ENCODE data around the gene NRXN2. TPM values are rescaled to one million over a fixed set of nuclear protein-coding genes. Genes with fewer than 3 reads are reported as not detected.

NRXN2 gene
- total and polyA plus RNA-seq, 9 donors = 11.8 to 41.8 (median 30.5) TPM

DNA sequence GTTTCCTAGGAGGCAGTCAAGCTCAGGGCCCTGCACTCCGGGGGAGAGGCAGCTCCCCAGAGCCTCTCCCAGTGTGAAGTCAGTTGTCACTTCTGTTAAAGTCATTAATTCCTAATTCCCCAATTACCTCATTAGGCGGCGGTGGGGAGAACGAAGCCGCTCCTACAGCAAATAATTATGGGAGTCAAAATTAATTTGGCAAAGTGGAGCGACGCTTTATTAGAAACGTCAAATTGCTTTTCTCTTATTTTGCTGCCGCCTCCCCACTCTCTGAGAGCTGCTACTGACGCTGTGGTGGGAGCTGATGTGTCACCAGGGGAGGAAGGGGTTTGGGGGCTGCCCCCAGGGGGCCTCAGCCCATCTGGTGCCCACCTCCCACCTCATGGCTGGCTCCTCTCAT is 90.3 kb downstream of the NRXN2 start:
- no peak for DNase-seq
- Histone ChIP-seq H3K27ac (ENCODE audit: low read length) (no peak overlapping the region), H3K27me3 (ENCODE audit: control insufficient read depth, insufficient read depth, low read length) (peaks cover 11% of the 10 kb centered on the region), H3K4me1 (ENCODE audit: control insufficient read depth, insufficient read depth, low read length) (peaks cover 17% of the 10 kb centered on the region), H3K4me3 (ENCODE audit: low read length) (no peak overlapping the region), H3K36me3 (ENCODE audit: control insufficient read depth, insufficient read depth, low read length) (peaks cover 23% of the 10 kb centered on the region), H3K9me3 (replicated peaks; ENCODE audit: control insufficient read depth, low read depth, low read length) (no peaks in the 10 kb centered on the region)
- WGBS (ENCODE audit: insufficient coverage) = no CpG with 5 or more reads among the region's 10 CpGs

DNA sequence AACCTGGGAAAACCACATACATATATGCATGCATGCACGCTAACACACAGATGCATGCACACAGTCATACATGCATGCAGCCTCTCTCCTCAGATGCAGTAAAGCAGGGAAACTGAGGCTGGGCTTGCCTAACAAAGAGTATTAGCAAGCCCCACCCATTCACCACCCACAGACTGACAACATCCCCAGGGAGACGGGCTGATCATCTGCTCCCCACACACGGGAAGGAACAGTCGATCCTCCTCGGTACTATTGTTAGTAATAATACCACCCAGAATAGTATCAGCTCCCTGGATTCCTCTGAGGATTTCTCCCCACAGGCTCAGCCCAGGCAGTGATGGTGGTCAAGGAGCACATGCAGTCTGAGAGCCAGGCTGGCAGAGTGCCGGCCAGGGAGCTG is 90.8 kb downstream of the NRXN2 start:
- peaks cover 7% of the 10 kb centered on the region for H3K27me3 ChIP-seq (ENCODE audit: control insufficient read depth, insufficient read depth, low read length)
- 76% methylated on average over 2 of the region's 6 CpGs for WGBS (ENCODE audit: insufficient coverage)
- peaks cover 13% of the 10 kb centered on the region for H3K4me1 ChIP-seq (ENCODE audit: control insufficient read depth, insufficient read depth, low read length)
- H3K36me3 ChIP-seq (ENCODE audit: control insufficient read depth, insufficient read depth, low read length) = peaks cover 23% of the 10 kb centered on the region
- DNase-seq = no peak
- H3K4me3 ChIP-seq (ENCODE audit: low read length) = no peak overlapping the region
- H3K9me3 ChIP-seq (replicated peaks; ENCODE audit: control insufficient read depth, low read depth, low read length) = no peaks in the 10 kb centered on the region
- H3K27ac ChIP-seq (ENCODE audit: low read length) = no peak overlapping the region

DNA sequence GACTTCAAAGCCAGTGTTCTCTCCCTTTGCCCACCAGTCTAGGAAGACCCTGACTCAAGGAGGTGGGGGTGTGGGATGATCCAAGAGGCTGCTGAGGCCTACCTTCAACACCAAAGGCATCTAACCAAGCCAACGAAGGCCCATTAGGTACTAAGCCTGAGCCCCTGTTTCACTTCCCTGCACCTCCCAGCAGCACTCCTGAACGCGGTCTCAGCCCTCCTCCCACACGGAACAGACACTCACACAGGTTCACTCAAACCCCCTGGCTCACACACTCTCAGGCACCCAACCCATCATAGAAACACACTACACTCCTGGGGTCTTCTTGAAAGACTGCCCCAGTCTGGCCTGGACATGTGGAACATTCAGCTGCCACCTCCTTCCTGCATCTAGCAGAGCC is 91.3 kb downstream of the NRXN2 start:
- no peak overlapping the region for H3K4me3 ChIP-seq (ENCODE audit: low read length)
- WGBS (ENCODE audit: insufficient coverage) = 90% methylated on average over 3 of the region's 4 CpGs
- no peak for DNase-seq

DNA sequence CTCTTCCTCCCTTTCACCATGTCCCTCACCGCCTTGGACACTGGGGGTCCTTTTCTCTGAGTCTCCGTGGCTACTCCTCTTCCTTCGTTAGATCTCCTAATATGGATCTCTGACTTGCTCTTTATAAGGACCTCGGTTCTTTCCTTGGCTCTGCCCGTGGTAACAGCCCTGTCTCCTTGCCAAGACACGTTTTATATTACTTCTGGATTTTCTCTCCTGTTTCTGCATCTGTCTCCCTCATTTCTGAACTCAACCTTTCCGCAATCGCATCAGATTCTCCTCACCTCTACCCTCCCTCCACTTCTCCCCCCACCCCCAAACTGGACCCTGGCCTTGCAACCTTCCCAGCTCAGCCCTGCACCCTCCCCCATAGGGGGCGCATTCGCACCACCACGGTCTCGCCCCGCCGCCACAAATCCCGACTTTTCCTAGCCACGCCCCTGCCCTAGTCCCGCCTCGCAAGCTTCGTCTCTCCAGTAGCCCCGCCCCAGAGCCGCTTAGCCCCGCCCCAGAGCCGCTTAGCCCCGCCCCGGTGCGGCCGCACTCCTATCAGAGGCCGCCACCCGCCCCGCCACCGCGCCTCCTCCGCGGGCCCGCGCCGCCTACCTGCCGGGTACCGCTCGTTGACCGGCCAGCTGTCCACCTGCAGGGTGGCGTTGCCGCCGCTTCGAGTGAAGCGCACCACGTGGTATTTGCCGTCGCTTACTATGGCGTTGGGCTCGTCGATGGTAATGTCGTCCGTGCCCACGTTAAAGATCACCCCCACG is 93.0 kb downstream of the NRXN2 start:
- Histone ChIP-seq H3K9me3 (replicated peaks; ENCODE audit: control insufficient read depth, low read depth, low read length) (no peaks in the 10 kb centered on the region), H3K27me3 (ENCODE audit: control insufficient read depth, insufficient read depth, low read length) (peaks cover 6% of the 10 kb centered on the region), H3K4me1 (ENCODE audit: control insufficient read depth, insufficient read depth, low read length) (peaks cover 5% of the 10 kb centered on the region), H3K36me3 (ENCODE audit: control insufficient read depth, insufficient read depth, low read length) (peaks cover 37% of the 10 kb centered on the region), H3K27ac (ENCODE audit: low read length) (no peak overlapping the region), H3K4me3 (ENCODE audit: low read length) (no peak overlapping the region)
- no peak for DNase-seq
- WGBS (ENCODE audit: insufficient coverage) = 33% methylated on average over 56 of the region's 56 CpGs

More for the DNA sequence above, 91.3 kb downstream of the NRXN2 start:
- peaks cover 7% of the 10 kb centered on the region for H3K4me1 ChIP-seq (ENCODE audit: control insufficient read depth, insufficient read depth, low read length)
- H3K9me3 ChIP-seq (replicated peaks; ENCODE audit: control insufficient read depth, low read depth, low read length) = no peaks in the 10 kb centered on the region
- H3K36me3 ChIP-seq (ENCODE audit: control insufficient read depth, insufficient read depth, low read length) = peaks cover 23% of the 10 kb centered on the region
- H3K27me3 ChIP-seq (ENCODE audit: control insufficient read depth, insufficient read depth, low read length) = peaks cover 6% of the 10 kb centered on the region
- no peak overlapping the region for H3K27ac ChIP-seq (ENCODE audit: low read length)

DNA sequence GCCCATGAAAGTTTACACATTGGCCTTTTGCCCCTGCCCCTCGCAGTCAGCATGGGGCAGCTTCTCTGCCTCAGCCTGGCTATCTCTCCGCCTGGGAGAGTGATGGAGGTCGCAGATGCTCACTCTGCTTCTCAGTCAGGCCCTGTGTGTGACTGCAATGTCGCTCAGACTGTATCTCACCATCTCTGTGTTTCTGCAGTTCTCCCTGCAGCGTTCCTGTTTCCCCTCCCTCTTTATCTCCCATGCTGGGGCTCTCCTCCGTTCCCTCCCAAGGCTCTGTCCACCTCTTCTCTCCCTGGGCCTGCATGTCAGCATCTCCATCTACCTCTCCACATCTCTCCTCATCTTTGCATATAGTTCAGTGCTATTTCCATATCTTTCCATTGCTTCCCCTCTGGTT is 93.9 kb downstream of the NRXN2 start:
- 78% methylated on average over 6 of the region's 6 CpGs for WGBS (ENCODE audit: insufficient coverage)
- H3K9me3 ChIP-seq (replicated peaks; ENCODE audit: control insufficient read depth, low read depth, low read length) = no peaks in the 10 kb centered on the region
- H3K27me3 ChIP-seq (ENCODE audit: control insufficient read depth, insufficient read depth, low read length) = peaks cover 6% of the 10 kb centered on the region
- peaks cover 32% of the 10 kb centered on the region for H3K36me3 ChIP-seq (ENCODE audit: control insufficient read depth, insufficient read depth, low read length)
- no peak overlapping the region for H3K4me3 ChIP-seq (ENCODE audit: low read length)
- peaks cover 5% of the 10 kb centered on the region for H3K4me1 ChIP-seq (ENCODE audit: control insufficient read depth, insufficient read depth, low read length)
- no peak for DNase-seq
- H3K27ac ChIP-seq (ENCODE audit: low read length) = no peak overlapping the region

DNA sequence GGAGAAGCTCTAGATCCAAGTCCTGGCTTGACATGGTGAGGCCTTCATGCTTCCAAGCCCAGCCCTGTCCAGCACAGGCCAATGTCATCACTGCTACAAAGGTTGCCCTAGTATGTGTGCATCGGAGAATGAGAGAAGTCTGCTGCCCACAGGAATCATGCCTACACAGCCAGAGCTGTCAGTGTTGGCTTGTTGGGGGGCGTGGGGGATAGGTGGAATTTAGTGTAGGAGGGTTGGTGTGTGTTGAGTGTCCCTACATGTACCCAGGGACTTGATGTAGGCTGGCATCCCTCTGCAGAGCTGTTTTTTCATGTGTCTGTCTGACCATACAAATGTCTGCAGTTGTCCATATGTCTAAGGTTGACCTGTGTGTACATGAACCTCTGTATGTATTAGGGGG is 94.4 kb downstream of the NRXN2 start:
- H3K36me3 ChIP-seq (ENCODE audit: control insufficient read depth, insufficient read depth, low read length) = peaks cover 28% of the 10 kb centered on the region
- no peak overlapping the region for H3K4me3 ChIP-seq (ENCODE audit: low read length)
- H3K9me3 ChIP-seq (replicated peaks; ENCODE audit: control insufficient read depth, low read depth, low read length) = no peaks in the 10 kb centered on the region
- H3K4me1 ChIP-seq (ENCODE audit: control insufficient read depth, insufficient read depth, low read length) = peaks cover 6% of the 10 kb centered on the region
- H3K27me3 ChIP-seq (ENCODE audit: control insufficient read depth, insufficient read depth, low read length) = peaks cover 6% of the 10 kb centered on the region
- H3K27ac ChIP-seq (ENCODE audit: low read length) = no peak overlapping the region
- WGBS (ENCODE audit: insufficient coverage) = 80% methylated on average over 1 of the region's 2 CpGs
- no peak for DNase-seq

DNA sequence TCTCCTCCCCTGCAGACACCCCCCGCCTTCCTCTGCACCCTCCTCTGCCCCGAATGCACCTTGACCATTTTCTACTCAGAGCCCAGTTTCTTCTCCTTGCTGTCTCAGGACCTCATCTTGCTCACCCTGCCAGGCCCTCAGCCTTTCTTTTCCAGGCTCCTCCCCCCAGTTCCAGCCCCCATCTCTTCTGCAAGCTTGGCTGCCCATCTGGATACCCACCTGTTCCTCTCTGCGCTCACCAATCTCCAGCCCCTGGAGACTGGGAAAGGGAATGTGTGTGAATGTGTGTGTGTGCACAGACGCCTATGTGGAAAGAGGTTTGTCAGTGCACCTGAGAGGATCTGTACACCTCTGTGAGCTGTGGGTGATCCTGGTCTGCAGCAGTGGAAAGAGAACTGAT is 95.6 kb downstream of the NRXN2 start:
- Histone ChIP-seq H3K27me3 (ENCODE audit: control insufficient read depth, insufficient read depth, low read length) (peaks cover 6% of the 10 kb centered on the region), H3K36me3 (ENCODE audit: control insufficient read depth, insufficient read depth, low read length) (peaks cover 27% of the 10 kb centered on the region), H3K4me1 (ENCODE audit: control insufficient read depth, insufficient read depth, low read length) (peaks cover 10% of the 10 kb centered on the region), H3K4me3 (ENCODE audit: low read length) (no peak overlapping the region), H3K9me3 (replicated peaks; ENCODE audit: control insufficient read depth, low read depth, low read length) (no peaks in the 10 kb centered on the region), H3K27ac (ENCODE audit: low read length) (no peak overlapping the region)
- 88% methylated on average over 1 of the region's 4 CpGs for WGBS (ENCODE audit: insufficient coverage)
- no peak for DNase-seq

DNA sequence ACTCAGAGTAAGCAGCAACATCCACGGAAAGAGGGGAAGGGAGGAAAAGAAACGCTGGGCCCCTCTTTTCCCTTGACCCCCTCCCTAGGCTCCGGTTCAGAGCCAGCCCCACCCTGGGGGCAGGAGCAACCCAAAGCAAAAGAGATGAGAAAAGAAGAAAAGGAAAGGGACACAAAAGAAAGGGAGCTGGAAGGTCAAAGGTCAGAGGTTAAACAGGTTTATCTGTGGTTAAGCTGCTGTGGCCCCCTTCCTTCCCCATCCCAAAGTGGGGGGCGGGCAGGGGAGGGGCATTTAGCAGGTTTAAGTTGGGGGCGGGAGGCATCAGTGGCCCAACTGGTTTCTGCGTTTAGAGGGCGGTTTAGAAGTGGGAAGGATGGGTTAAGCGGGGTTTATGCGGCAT is 96.4 kb downstream of the NRXN2 start:
- peaks cover 6% of the 10 kb centered on the region for H3K27me3 ChIP-seq (ENCODE audit: control insufficient read depth, insufficient read depth, low read length)

DNA sequence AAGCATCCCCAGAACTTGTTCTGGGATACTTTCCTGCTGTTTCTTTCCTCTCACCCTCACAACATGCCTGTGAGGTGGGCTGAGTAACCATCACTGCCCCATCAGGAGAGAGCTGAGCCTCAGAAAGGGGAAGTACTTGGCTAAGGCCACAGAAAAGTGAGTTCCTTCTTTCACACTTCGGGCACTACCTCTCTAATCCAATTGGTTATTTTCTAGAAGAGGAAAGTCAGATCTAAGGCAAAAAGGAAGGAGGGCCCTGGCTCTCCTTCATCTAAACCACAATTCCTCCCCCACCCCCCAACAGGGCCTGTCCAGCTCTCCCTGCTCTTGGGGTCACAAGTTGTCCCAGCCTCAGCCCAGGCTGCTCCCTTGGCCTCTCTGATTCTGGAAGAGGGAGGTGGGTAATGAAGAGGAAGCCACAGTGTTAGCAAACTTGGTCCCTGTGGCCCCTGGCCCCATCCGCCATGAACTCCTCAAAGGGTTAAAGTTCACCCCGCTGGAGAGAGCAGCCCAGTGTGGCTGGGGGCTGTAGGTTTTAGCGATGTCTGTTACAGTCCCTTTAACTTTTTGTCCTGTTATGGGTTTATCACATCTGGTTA is 98.0 kb downstream of the NRXN2 start:
- Histone ChIP-seq H3K4me1 (ENCODE audit: control insufficient read depth, insufficient read depth, low read length) (peaks cover 29% of the 10 kb centered on the region), H3K27me3 (ENCODE audit: control insufficient read depth, insufficient read depth, low read length) (peaks cover 6% of the 10 kb centered on the region), H3K36me3 (ENCODE audit: control insufficient read depth, insufficient read depth, low read length) (peaks cover 25% of the 10 kb centered on the region), H3K9me3 (replicated peaks; ENCODE audit: control insufficient read depth, low read depth, low read length) (no peaks in the 10 kb centered on the region), H3K27ac (ENCODE audit: low read length) (no peak overlapping the region), H3K4me3 (ENCODE audit: low read length) (no peak overlapping the region)
- no peak for DNase-seq
- WGBS (ENCODE audit: insufficient coverage) = 89% methylated on average over 3 of the region's 4 CpGs

More for the DNA sequence above, 96.4 kb downstream of the NRXN2 start:
- Histone ChIP-seq H3K4me3 (ENCODE audit: low read length) (no peak overlapping the region), H3K36me3 (ENCODE audit: control insufficient read depth, insufficient read depth, low read length) (peaks cover 25% of the 10 kb centered on the region), H3K9me3 (replicated peaks; ENCODE audit: control insufficient read depth, low read depth, low read length) (no peaks in the 10 kb centered on the region), H3K4me1 (ENCODE audit: control insufficient read depth, insufficient read depth, low read length) (peaks cover 12% of the 10 kb centered on the region), H3K27ac (ENCODE audit: low read length) (no peak overlapping the region)
- no peak for DNase-seq
- WGBS (ENCODE audit: insufficient coverage) = no CpG with 5 or more reads among the region's 9 CpGs

DNA sequence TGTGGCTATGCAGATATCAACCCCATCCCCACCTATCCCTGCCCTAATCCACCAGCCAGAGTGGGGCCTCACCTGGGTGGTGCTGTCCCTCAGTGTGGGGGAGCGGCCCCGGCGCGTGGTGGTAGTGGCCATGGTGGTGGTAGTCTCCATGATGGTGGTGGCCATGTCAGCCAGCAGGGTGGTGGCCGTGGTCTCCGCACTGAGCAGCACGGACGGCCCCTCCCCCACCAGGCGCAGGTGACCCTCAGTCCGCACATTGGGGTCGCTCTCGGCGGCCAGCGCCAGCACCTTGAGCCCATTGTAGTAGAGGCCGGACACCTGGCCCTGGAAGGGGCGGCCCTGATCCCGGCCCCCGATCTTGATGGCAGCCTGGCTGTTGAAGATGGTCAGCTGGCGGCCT is 100.3 kb downstream of the NRXN2 start:
- WGBS (ENCODE audit: insufficient coverage) = 95% methylated on average over 15 of the region's 19 CpGs

More for the DNA sequence above, 100.3 kb downstream of the NRXN2 start:
- DNase-seq = no peak
- Histone ChIP-seq H3K27ac (ENCODE audit: low read length) (no peak overlapping the region), H3K36me3 (ENCODE audit: control insufficient read depth, insufficient read depth, low read length) (peaks cover 26% of the 10 kb centered on the region), H3K4me3 (ENCODE audit: low read length) (no peak overlapping the region), H3K4me1 (ENCODE audit: control insufficient read depth, insufficient read depth, low read length) (peaks cover 47% of the 10 kb centered on the region), H3K9me3 (replicated peaks; ENCODE audit: control insufficient read depth, low read depth, low read length) (no peaks in the 10 kb centered on the region), H3K27me3 (ENCODE audit: control insufficient read depth, insufficient read depth, low read length) (no peaks in the 10 kb centered on the region)

Measured in muscle of leg (tissue), 11 donors.